SKM-1 treated with dmso at 0.1 percent for 144 hours (cell line): ENCODE measurements around the gene RYR1.
"Not testable (repeated sequence)": the region's sequence is repeated elsewhere in the genome, so short reads cannot be mapped to it uniquely, and the experiment has no call there.

ENCODE experiments used
- DNase-seq: peaks from one replicate; lab custom pipeline; 2025; ENCODE audit not compliant: unreplicated experiment; lab: John Stamatoyannopoulos, UW

RYR1 gene

DNA sequence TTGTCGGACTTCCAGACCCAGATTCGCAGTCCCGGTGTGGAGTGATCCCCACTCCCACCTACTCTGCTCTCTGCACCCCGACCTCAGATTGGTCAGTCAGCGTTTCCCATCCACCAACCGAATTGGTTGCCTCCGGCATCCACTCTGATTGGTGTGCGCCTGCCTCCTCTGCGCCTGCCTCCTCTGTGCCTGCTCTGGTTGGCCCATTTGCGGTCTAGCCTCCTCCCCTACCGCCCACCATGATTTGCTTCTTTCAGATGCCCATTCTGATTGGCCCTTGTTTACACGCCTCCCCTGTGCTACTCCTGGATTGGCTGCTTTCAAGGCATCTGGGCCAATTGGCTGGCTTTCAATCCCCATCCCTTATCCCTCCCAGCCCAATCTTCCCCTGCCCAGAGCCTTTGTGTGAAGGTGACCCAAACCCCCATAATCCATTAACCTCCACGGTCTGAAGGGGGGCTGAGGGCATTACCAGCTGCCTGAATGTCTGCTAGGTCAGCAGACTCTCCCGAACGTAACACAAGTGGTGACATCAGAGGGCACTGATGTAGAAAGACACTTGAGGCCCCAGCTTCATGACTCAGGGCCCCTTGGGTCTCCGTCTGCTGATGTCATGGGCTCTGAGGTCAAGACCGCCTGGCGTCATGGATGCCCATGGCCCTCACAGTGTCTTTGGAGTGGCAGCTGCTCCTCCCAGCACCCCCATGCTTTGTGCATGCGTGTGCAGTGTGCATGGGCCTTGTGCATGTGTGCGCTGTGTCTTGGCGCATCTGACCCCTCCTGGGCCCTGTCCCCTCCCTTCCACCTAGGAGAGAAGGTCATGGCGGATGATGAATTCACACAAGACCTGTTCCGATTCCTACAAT is 103.8 kb downstream of the RYR1 start:
- DNase-seq = no peak

DNA sequence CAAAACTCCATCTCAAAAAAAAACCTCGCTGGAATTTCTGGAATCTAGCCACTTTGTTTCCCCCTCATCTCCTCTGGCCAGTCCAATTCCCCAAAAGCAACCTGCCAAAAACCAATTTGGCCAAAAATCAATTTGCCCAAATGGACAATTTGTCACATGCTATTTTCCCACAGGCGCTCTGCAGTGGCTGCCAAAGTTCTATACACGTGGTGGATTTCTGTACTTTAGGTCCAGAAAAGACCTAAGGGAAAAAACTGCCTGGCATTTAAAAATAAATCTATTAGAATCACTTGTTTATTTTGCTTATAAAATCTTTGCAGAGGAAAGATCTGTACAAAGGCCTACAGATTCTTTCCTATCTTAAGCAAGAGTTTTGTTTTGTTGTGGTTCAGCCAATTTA is 104.9 kb downstream of the RYR1 start:
- no peak for DNase-seq

DNA sequence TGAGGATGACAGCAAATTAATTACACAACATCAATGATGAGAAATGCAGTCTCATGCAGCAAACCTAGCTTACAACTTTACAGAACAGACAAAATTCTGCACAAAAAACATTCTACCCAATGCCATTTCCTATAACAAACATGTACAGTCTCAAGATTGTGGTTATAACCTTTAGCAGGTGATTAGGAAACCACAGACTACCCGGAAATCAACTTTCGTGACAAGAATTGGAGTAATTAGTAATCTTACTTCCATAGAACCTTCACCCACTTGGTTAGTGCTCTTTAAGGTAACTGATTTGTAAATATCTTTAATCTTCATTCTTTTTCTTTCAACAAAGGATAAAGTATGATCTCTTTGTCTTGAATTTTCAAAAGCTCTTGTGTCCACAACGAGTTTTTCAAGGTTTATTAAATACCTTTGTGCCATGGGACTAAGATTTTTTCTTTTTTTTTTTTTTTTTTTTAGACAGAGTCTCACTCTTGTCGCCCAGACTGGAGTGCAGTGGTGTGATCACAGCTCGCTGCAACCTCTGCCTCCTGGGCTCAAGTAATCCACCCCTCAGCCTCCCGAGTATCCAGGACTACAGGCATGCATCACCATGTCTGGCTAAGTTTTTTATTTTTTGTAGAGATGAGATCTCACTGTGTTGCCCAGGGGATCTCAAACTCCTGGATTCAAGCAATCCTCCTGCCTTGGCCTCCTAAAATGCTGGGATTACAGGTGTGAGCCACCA is 105.5 kb downstream of the RYR1 start:
- no peak for DNase-seq

DNA sequence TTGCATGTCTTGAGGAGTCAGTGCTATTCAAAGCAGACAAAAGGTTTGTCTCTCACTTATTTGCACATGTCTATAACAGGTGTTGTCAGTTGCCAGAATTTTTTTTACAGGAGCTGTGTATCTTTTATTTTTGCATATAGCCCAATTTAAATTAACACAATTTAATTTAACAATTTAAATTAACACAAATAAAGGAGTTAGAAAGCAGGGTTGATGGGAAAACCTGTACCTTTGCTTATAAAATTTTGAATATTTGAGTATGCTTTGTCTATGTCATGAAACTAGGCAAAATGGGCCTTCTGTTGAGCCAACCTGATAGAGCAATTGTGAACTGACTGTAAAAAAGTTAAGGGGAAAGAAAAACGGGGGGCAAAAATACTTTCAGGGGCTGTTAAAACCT is 106.3 kb downstream of the RYR1 start:
- DNase-seq = no peak

DNA sequence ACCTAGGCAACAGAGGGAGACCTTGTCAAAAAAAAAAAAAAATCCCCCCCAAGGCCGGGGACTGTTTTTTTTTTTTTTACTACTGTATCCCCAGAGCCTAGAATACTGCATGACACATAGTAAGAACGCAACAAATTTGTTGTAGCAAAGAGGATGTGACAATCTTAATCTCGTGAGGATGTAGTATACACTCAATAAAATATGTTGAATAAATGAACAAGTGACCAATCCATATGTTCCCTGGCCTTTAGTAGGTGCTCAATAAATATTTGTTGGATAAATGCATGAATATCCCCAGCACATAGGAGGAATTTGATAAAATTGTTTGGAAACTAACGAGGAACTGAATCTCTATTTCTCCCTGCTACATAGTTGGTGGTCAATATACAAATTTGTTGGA is 108.5 kb downstream of the RYR1 start:
- DNase-seq = no peak

DNA sequence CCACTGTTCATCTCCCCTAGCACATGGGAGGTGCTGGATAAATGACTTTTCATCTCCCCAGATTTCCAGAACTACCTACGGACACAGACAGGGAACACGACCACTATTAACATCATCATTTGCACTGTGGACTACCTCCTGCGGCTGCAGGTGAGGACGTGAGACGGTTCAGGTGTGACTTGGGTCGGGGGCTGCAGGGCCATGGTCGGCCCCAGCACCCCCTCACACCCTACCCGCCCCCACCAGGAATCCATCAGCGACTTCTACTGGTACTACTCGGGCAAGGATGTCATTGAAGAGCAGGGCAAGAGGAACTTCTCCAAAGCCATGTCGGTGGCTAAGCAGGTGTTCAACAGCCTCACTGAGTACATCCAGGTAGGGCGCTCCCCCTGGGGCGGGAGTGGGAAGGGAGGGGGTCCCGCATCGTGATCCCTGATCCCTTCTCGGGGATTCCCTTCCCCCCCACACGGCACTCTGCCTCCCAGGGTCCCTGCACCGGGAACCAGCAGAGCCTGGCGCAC is 109.9 kb downstream of the RYR1 start:
- DNase-seq = no peak

DNA sequence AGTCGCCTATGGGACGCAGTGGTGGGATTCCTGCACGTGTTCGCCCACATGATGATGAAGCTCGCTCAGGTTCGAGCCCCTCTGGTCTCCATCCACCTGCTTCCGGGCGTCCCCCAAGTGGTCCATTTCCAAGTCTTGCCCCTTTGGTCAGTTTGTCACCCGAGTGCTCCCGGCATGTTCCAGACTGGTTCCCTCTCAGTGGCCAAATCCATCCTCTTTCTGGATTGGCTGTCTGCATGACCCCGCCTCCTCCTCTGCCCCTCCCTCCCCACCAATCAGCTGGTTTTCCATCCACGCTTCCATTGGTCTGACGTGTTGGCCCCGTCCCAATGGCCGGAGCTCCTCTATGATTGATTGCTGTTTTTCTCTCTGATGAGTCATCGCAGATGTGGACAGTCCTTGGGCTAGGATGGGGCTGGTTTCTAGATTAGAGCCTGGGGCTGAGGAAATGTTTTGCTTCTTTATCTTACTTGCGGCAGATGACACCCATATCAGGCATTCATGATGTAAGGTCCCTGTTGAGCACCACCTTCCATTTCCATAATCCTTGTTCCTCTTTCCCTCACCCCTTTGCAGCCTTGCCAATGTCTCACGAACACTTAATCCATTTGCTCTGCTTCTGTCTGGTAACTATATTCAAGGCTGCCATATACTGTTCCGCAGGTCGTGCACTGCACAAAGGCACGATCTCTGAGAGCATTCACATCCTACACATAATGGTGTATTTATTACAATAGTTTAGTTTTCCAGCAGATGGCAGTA is 110.5 kb downstream of the RYR1 start:
- peak; percentile 76 for DNase-seq

DNA sequence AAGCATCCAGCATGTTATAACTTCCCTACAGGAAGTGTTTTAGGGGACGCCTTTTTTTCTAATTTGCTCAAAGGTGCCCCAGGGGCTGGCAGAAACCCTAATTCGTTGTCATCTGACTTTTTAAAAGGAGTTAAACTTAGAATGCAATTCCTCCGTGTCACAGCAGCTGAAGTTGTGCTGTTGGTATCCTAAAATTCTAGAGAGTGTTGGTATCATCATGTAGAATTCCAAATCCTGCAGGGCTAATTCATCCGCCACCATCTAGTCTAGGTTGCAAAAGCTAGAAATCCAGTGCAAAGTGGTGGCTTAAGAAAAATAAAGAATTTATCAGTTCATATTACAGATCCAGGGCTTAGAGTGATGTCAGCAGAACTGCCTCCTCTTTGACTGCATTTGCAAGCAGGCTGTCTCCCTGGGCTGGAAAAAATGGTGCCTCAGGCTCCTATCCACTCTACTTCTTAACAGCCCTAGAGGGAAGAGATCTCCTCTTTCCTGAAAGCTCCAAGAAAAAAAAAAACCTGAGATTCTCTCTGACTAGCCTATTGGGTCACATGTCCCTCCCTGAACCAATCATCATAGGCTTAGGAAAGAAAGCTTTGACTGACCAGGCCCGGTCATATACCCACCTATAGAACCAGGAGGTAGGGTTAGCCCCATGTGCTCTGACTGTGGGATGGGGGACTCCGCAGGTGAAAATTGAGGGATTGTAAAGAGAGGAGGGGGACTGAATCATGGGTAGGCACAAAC is 111.3 kb downstream of the RYR1 start:
- DNase-seq = no peak

DNA sequence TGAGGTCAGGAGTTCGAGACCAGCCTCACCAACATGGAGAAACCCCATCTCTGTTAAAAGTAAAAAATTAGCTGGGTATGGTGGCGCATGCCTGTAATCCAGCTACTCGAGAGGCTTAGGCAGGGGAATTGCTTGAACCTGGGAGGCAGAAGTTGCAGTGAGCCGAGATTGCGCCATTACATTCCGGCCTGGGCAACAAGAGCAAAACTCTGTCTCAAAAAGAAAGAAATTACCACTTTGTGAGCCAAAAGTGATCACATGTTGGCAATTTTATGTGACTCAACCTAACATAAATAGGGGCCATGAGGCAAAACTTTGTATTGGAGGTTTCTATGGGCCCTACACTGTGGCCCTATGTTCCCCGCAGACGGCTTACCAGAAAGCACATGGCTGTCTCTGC is 112.1 kb downstream of the RYR1 start:
- DNase-seq = no peak

DNA sequence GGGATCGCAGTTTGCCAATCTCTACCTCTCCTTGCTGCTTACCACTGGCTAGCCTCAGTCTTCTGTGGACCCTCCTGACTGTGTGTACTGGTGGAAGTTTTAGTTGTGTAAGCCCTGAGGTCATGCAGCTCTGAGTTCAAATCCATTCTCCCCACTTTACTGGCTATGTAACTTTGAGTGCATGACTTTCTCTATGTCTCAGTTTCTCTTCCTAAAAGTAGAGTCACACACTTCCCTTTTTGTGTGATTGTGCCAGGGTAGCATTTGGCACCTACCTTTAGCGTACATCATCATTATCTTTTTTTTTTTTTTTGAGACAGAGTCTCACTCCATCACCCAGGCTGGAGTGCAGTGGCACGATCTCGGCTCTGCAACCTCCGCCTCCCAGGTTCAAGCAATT is 113.9 kb downstream of the RYR1 start:
- no peak for DNase-seq

DNA sequence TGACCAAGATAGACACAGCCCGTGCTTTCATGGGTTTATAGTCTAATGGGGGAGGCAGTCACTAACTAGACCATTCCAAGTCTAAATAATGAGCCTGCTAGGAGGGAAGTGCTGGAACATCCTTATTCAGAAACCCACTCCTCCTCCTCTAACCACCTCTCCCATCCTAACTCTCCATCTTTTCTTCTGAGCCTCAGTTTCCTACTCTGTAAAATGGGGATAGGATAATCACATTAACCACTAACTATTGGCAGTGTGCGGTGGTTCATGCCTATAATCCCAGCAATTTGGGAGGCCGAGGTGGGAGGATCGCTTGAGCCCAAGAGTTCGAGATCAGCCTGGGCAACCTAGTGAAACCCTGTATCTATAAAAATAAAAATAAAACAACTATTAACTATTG is 115.6 kb downstream of the RYR1 start:
- no peak for DNase-seq

DNA sequence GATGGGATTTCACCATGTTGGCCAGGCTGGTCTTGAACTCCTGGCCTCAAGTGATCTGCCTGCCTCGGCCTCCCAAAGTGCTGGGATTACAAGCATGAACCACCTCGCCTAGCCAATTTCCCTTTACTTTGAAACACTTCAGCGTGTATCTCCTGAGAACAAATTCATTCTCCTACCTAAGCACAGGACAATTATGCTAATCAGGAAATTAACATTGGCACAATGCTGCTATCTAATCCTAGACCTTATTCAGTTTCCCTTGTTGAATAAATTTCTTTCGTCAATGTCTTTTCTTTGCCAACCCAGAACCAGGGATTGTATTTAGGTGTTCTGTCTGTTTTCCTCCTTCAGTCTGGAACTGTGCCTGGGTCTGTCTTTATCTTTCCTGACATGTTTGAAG is 116.5 kb downstream of the RYR1 start:
- no peak for DNase-seq

DNA sequence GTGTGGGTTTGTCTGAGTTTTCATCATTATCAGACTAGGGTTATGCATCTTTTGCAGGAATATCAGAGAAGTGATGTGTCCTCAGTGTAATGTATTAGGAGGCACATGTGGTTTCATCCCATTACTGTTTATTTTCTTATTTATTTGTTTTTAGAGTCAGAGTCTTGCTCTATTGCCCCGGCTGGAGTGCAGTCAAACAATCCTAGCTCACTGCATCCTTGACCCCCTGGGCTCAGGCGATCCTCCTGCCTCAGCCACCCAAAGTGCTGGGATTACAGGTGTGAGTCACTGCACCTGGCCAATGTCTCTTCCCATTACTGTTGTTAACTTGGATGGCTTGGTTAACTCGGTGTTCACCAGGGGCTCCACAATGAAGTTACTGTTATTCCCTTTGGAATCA is 116.9 kb downstream of the RYR1 start:
- DNase-seq = no peak

DNA sequence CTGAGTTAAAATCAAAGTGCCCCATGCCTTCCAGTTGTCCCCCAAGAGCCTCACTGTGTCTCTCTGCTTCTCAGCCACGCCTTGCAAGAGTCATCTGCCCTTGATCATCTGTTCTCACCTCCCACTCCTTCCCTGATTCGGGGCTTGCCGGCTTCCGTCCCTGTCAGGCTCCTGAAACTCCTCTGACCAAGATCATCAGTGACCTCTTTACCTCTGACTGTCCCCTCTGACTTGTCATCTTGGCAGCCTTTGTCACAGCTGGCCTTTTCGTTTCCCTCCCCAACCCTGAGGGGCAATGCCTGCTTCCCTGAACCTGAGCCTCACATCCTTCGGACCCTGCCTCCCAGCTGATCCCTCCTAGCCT is 117.9 kb downstream of the RYR1 start:
- DNase-seq = no peak

DNA sequence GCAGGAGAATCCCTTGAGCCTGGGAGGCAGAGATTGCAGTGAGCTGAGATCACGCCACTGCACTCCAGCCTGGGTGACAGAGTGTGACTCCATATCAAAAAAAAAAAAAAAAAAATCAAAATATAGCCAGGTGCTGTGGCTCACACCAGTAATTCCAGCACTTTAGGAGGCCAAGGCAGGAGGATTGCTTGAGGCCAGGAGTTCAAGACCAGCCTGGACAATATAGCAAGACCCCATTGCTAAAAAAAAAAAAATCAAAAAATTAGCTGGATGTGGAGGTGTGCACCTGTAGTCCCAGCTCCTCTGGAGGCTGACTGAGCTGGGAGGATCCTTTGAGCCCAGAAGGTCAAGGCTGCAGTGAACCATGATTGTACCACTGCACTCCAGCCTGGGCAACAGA is 119.7 kb downstream of the RYR1 start:
- DNase-seq = not testable (repeated sequence)

DNA sequence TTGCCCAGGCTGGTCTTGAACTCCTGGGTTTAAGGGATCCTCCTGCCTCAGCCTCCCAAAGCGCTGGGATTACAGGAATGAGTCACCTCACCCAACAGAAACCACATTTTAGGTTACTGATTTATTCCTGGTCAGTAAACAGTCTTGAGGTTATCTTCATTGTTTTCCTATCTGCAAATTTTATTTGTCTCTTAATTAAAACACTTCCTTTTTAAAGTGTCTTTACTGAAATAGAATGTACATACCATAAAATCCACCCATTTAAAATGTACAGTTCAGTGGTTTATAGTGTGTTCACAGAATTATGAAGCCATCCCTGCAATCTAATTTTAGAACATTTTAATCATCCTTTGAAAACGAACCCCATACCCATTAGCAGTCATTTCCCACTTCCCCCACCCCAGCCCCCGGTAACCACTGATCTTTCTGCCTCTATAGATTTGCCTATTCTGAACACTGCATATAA is 121.2 kb downstream of the RYR1 start:
- DNase-seq = no peak

DNA sequence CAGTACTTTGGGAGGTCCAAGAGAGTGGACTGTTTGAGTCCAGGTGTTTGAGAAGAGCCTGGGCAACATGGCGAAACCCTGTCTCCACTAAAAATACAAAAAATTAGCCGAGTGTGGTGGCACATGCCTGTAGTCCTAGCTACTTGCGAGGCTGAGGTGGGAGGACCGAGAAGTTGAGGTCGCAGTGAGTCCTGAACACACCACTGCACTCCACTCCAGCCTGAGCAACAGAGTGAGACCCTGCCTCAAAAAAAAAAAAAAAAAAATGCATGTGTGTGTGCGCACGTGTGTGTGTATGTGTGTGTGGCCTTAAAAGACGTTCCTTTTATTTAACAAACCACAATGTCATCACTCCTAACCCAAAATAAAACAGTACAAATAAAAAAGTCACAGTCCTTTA is 121.7 kb downstream of the RYR1 start:
- DNase-seq = no peak

DNA sequence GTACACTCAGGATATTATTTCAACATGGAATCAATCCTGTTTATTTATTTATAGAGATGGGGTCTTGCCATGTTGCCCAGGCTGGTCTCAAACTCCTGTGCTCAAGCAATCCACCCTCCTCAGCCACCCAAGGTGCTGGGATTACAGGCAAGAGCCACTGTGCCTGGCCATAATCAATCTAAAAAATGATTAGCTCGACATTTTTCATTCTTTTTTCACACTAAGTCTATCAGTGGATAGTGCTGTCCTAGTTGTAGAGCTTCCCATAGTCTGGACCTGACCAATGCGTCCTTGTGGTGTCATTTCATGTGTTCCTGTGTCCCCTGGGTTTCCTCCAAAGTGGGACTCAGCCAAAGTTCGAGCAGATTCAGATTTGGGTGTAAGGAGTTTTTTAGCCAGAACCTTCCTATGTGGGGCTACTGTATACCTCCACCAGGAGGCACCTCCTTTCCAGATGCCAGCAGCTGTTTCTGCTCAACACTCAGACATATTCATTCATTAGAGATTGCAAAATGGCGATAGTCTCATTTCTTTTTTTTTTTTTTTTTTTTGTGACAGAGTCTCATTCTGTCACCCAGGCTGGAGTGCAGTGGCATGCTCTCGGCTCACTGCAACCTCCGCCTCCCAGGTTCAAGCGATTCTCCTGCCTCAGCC is 123.2 kb downstream of the RYR1 start:
- DNase-seq = no peak

DNA sequence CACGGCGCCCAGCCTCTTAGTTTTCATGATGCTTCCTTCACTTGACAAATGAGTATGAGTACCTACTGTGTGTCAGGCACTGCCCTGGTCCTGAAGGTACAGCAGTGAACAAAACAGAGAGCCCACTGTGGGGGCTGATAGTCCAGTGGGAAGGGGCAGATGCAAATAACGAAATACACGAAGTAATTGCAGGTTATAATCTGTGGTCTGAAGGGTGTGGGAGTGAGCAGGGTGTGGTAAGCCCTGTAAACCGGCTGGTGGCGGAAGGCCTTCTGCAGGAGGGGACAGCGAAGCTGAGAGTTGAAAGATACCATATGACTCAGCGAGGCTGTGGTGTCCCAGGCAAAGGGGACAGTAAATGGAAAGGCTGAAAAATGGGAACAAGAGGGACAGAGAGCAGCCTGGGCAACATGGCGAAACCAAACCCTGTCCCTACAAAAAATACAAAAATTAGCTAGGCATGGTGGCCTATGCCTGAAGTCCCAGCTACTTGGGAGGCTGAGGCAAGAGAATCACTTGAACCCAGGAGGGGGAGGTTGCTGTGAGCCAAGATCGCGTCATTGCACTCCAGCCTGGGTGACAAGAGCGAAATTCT is 123.8 kb downstream of the RYR1 start:
- DNase-seq = peak; percentile 20

DNA sequence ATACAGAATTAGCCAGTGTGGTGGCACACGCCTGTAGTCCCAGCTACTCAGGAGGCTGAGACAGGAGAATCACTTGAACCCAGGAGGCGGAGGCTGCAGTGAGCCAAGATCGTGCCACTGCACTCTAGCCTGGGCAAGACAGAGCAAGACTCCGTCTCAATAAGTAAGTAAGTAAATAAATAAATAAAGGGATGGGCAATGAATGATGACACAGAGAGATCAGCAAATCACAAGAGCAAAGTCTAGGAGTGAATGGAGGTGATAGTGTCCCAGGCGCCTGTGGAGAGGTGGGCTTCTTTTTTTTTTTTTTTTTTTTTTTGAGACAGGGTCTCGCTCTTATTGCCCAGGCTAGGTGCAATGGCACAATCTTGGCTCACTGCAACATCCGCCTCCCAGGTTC is 125.4 kb downstream of the RYR1 start:
- DNase-seq = not testable (repeated sequence)
